H1 (cell line): Measurements from ENCODE around the gene MINPP1. TPM values are rescaled to one million over a fixed set of nuclear protein-coding genes. Genes with fewer than 3 reads are reported as not detected.

Source experiments
- CTCF ChIA-PET: fragments of 300-600 bp; sonication (Branson Sonifier 250); formaldehyde crosslinking; loops from one replicate; lab custom pipeline; 2021; ENCODE audit not compliant: partially characterized antibody; lab: Charles Lee
- POLR2A ChIA-PET: fragments of 300-600 bp; sonication (Branson Sonifier 250); formaldehyde crosslinking; loops from one replicate; lab custom pipeline; 2021; ENCODE audit warnings: inconsistent platforms; ENCODE audit not compliant: partially characterized antibody; lab: Charles Lee
- DNase-seq, 2 experiments: peaks; one replicate each; pipeline versions ENCODE4 v3.0.0 to v3.0.0-alpha.2; 2010 to 2022; ENCODE audit warnings: low spot score in 2 of 2, low read depth in 1 of 2, mixed read lengths in 1 of 2
- FAIRE-seq: peaks from 2 replicates; lab custom pipeline; 2011; peaks lifted over from hg19 to GRCh38; lab: Jason Lieb, UNC
- H2AFZ ChIP-seq: 2 replicates; pipeline ENCODE4 v1.8.1; 2012; ENCODE audit warnings: low read length, inconsistent platforms
- H2AK5ac ChIP-seq: 2 replicates; pipeline ENCODE4 v1.6.1; 2013; ENCODE audit warnings: low read depth, low read length
- H2BK120ac ChIP-seq: replicated peaks from 2 replicates; pipeline ENCODE3; 2013; ENCODE audit warnings: low read depth, low read length, inconsistent platforms
- H2BK12ac ChIP-seq: 2 replicates; pipeline ENCODE4 v1.6.1; 2013; ENCODE audit warnings: low read depth, low read length
- H2BK15ac ChIP-seq: 2 replicates; pipeline ENCODE4 v1.6.1; 2013; ENCODE audit warnings: low read length
- H2BK20ac ChIP-seq: 2 replicates; pipeline ENCODE4 v1.6.1; 2013; ENCODE audit warnings: low read length
- H2BK5ac ChIP-seq: 2 replicates; pipeline ENCODE4 v1.6.1; 2013; ENCODE audit warnings: low read depth, low read length
- H3K14ac ChIP-seq: 2 replicates; pipeline ENCODE4 v1.6.1; 2013; ENCODE audit warnings: inconsistent platforms; ENCODE audit not compliant: insufficient read length
- H3K18ac ChIP-seq: 2 replicates; pipeline ENCODE4 v1.6.1; 2013; ENCODE audit warnings: low read length; ENCODE audit errors: extremely low read depth
- H3K23ac ChIP-seq: 2 replicates; pipeline ENCODE4 v1.6.1; 2013; ENCODE audit warnings: inconsistent platforms; ENCODE audit not compliant: insufficient read length
- H3K23me2 ChIP-seq: 2 replicates; pipeline ENCODE4 v1.6.1; 2013; ENCODE audit warnings: low read depth, low read length
- H3K27ac ChIP-seq: 2 replicates; pipeline ENCODE4 v1.6.1; 2011; ENCODE audit warnings: low read depth, low read length, inconsistent platforms
- H3K27me3 ChIP-seq, 4 experiments: replicated peaks in 1 of 4; 1 replicate in 1 of 4; 2 replicates in 3 of 4; pipeline versions ENCODE4 v1.6.1 to v1.8.1; 2011 to 2013; ENCODE audit warnings: low read length in 3 of 4, mild to moderate bottlenecking in 3 of 4, inconsistent platforms in 2 of 4, mixed read lengths in 2 of 4, moderate library complexity in 1 of 4; ENCODE audit not compliant: control insufficient read depth in 3 of 4, insufficient read depth in 3 of 4; ENCODE audit errors: extremely low read depth in 1 of 4
- H3K36me3 ChIP-seq, 4 experiments: 2 replicates each; pipeline versions ENCODE4 v1.6.1 to v1.8.1; 2011 to 2013; ENCODE audit warnings: mild to moderate bottlenecking in 4 of 4, low read length in 3 of 4, moderate library complexity in 2 of 4, control low read depth in 1 of 4, inconsistent platforms in 1 of 4; ENCODE audit not compliant: insufficient read depth in 4 of 4, control insufficient read depth in 2 of 4
- H3K4ac ChIP-seq: replicated peaks from 2 replicates; pipeline ENCODE3; 2013; ENCODE audit warnings: low read length, low read depth, mixed read lengths, inconsistent platforms; ENCODE audit not compliant: insufficient read length
- H3K4me1 ChIP-seq, 4 experiments: replicated peaks in 1 of 4; 1 replicate in 1 of 4; 2 replicates in 3 of 4; pipeline versions ENCODE4 v1.6.1 to v1.8.1; 2011 to 2013; ENCODE audit warnings: low read length in 3 of 4, inconsistent platforms in 2 of 4, mixed read lengths in 1 of 4; ENCODE audit not compliant: insufficient read depth in 4 of 4, control insufficient read depth in 3 of 4
- H3K4me2 ChIP-seq, 2 experiments: 2 replicates each; pipeline versions ENCODE4 v1.6.1 to v1.8.1; 2011 to 2013; ENCODE audit warnings: low read depth in 2 of 2, low read length in 2 of 2, control low read depth in 1 of 2, inconsistent platforms in 1 of 2, mild to moderate bottlenecking in 1 of 2; ENCODE audit not compliant: insufficient read depth in 1 of 2
- H3K4me3 ChIP-seq, 4 experiments: fragments of 200-600, 300-600 bp in 1 of 4; sonication (generic), shearing (Covaris generic), sonication (Bioruptor Twin) in 1 of 4; 2 replicates each; pipeline versions ENCODE4 v1.5.1 to v1.8.1; 2011 to 2016; ENCODE audit warnings: low read length in 4 of 4, low read depth in 3 of 4, control low read depth in 2 of 4, inconsistent platforms in 2 of 4, mild to moderate bottlenecking in 2 of 4, mixed read lengths in 1 of 4, moderate library complexity in 1 of 4; ENCODE audit not compliant: insufficient read depth in 2 of 4; ENCODE audit errors: extremely low read depth in 1 of 4
- H3K56ac ChIP-seq: replicated peaks from 2 replicates; pipeline ENCODE3; 2013; ENCODE audit warnings: low read depth, mild to moderate bottlenecking, mixed read lengths, low read length, inconsistent platforms; ENCODE audit not compliant: insufficient read length
- H3K79me1 ChIP-seq: 2 replicates; pipeline ENCODE4 v1.6.1; 2013; ENCODE audit warnings: low read depth, low read length, control low read depth
- H3K79me2 ChIP-seq, 2 experiments: 2 replicates each; pipeline versions ENCODE4 v1.6.1 to v1.8.1; 2012 to 2013; ENCODE audit warnings: low read length in 2 of 2, mild to moderate bottlenecking in 2 of 2, inconsistent platforms in 1 of 2; ENCODE audit not compliant: insufficient read depth in 2 of 2, control insufficient read depth in 1 of 2
- H3K9ac ChIP-seq, 4 experiments: replicated peaks in 1 of 4; 1 replicate in 1 of 4; 2 replicates in 3 of 4; pipeline versions ENCODE4 v1.6.1 to v1.8.1; 2011 to 2013; ENCODE audit warnings: low read depth in 3 of 4, low read length in 3 of 4, control low read depth in 2 of 4, mild to moderate bottlenecking in 2 of 4, moderate library complexity in 2 of 4, inconsistent platforms in 1 of 4; ENCODE audit errors: extremely low read depth in 1 of 4
- H3K9me3 ChIP-seq, 2 experiments: 2 replicates each; pipeline versions ENCODE4 v1.6.1 to v1.8.1; 2012 to 2013; ENCODE audit warnings: mild to moderate bottlenecking in 2 of 2, moderate library complexity in 2 of 2, control low read depth in 1 of 2, inconsistent platforms in 1 of 2, low read depth in 1 of 2, low read length in 1 of 2, mixed read lengths in 1 of 2; ENCODE audit not compliant: insufficient read depth in 2 of 2
- H4K20me1 ChIP-seq, 2 experiments: replicated peaks in 1 of 2; 2 replicates each; pipeline versions ENCODE3 to v1.8.1; 2011 to 2013; ENCODE audit warnings: inconsistent platforms in 2 of 2, low read length in 2 of 2, mild to moderate bottlenecking in 1 of 2; ENCODE audit not compliant: insufficient read depth in 2 of 2, control insufficient read depth in 1 of 2
- H4K5ac ChIP-seq: 2 replicates; pipeline ENCODE4 v1.6.1; 2013; ENCODE audit warnings: low read length, low read depth, mixed read lengths, inconsistent platforms; ENCODE audit not compliant: insufficient read length
- H4K8ac ChIP-seq: 2 replicates; pipeline ENCODE4 v1.8.0; 2013; ENCODE audit warnings: mild to moderate bottlenecking, moderate library complexity, low read length, inconsistent platforms; ENCODE audit not compliant: insufficient read depth; ENCODE audit errors: extremely low read depth
- H4K91ac ChIP-seq: replicated peaks from 2 replicates; pipeline ENCODE3; 2013; ENCODE audit warnings: low read length, mixed read lengths, inconsistent platforms; ENCODE audit not compliant: insufficient read length
- CBX8 ChIP-seq: fragments of 300-800, 300-1000 bp; sonication (generic); IDR thresholded peaks from 2 replicates; pipeline ENCODE4 v1.7.1; 2016; ENCODE audit warnings: low read depth, low read length, borderline replicate concordance
- CREB1 ChIP-seq: IDR thresholded peaks from 2 replicates; pipeline ENCODE4 v1.6.1; 2012; ENCODE audit warnings: inconsistent platforms
- CTBP2 ChIP-seq: IDR thresholded peaks from 2 replicates; pipeline ENCODE4 v1.7.0; 2011; ENCODE audit warnings: borderline replicate concordance, mild to moderate bottlenecking, moderate library complexity, mixed read lengths, low read length; ENCODE audit not compliant: insufficient read depth, insufficient read length
- JUN ChIP-seq: IDR thresholded peaks from 2 replicates; pipeline ENCODE4 v1.6.1; 2011; ENCODE audit warnings: low read depth, mild to moderate bottlenecking, improper control_type of control experiment, low read length
- POLR2AphosphoS5 ChIP-seq: IDR thresholded peaks from 2 replicates; pipeline ENCODE4 v1.6.1; 2011; ENCODE audit warnings: low read depth, low read length
- RAD21 ChIP-seq, 2 experiments: IDR thresholded peaks in 1 of 2; conservative IDR thresholded peaks in 1 of 2; 2 replicates each; pipeline ENCODE4 v1.6.1; 2011; ENCODE audit warnings: low read depth in 2 of 2, low read length in 2 of 2, improper control_type of control experiment in 1 of 2, inconsistent platforms in 1 of 2, mild to moderate bottlenecking in 1 of 2, moderate library complexity in 1 of 2
- SP4 ChIP-seq: IDR thresholded peaks from 2 replicates; pipeline ENCODE4 v1.6.1; 2012; ENCODE audit warnings: low read length, inconsistent platforms
- SUZ12 ChIP-seq: fragments of 200-600 bp; sonication (generic); IDR thresholded peaks from 2 replicates; pipeline ENCODE4 v1.6.1; 2012; ENCODE audit warnings: mild to moderate bottlenecking, inconsistent platforms, low read length, moderate library complexity, mixed read lengths
- polyA plus RNA-seq, 7 experiments: library from polyadenylated mRNA; depleted of rRNA in 3 of 7; stranded (reverse) in 5 of 7; unstranded in 2 of 7; fragments of >200 nt in 5 of 7; fragments of 200-250 nt in 2 of 7; gene quantifications; 1 replicate in 5 of 7; 2 replicates in 1 of 7; 4 replicates in 1 of 7; pipeline versions ENCODE4 v1.2.1 to v1.2.3, GENCODE V29; 2011 to 2013; ENCODE audit warnings: missing spikeins in 2 of 7, mixed read lengths in 2 of 7
- total RNA-seq: library from RNA; stranded (reverse); fragmentation: NEBNext Ultra II Directional; extraction: Animal tissue kit (Norgen Biotek cat#: 25700); gene quantifications from 2 replicates; pipeline ENCODE4 v1.2.1, GENCODE V29; 2021

The MINPP1 gene
- total and polyA plus RNA-seq, 2 of the 8 experiments (the other 6 are each of a cell fraction or from before 2014, with no cell fraction given): 13.6 to 27.2 TPM

GRCh38 chr10:87524296-87524695 lies 19.6 kb downstream of the MINPP1 start:
- no peaks in the 10 kb centered on the region for H3K79me1 ChIP-seq
- H2AK5ac ChIP-seq: no peak overlapping the region
- no peak overlapping the region for H3K18ac ChIP-seq
- no peak overlapping the region for H3K4me3 ChIP-seq
- peaks cover 0 to 6% of the 10 kb centered on the region in 2 experiments; a peak in 2 of 4 replicates for H3K79me2 ChIP-seq
- no peak overlapping the region for H4K91ac ChIP-seq
- peaks cover 4% of the 10 kb centered on the region in 2 experiments; a peak in 2 of 4 replicates for H3K9me3 ChIP-seq
- H2BK5ac ChIP-seq: no peak overlapping the region
- DNase-seq (no peak), FAIRE-seq (no peak)
- H3K9ac ChIP-seq: no peak overlapping the region
- no peak overlapping the region for H4K8ac ChIP-seq
- H4K20me1 ChIP-seq: no peaks in the 10 kb centered on the region
- H3K4me1 ChIP-seq: no peaks in the 10 kb centered on the region
- no peak overlapping the region for H3K23ac ChIP-seq
- H4K5ac ChIP-seq: no peak overlapping the region
- ChIA-PET CTCF (interaction anchor here (1.0 to 1.1 kb wide), 2 partner anchors 11 to 14 kb away, joined by 3 to 4 read pairs; no protein-coding TSS in a partner anchor), POLR2A (no interaction called here)
- no peak for TF ChIP-seq CTBP2
- no peak for TF ChIP-seq POLR2AphosphoS5
- no peak for TF ChIP-seq SP4
- TF ChIP-seq CREB1: no peak
- no peak for TF ChIP-seq RAD21 (IDR thresholded peaks at IDR 0.05 in 1 of 2, conservative IDR thresholded peaks at IDR 0.05 in 1 of 2; ENCODE audit: low read depth in 2 of 2, low read length in 2 of 2)
- no peak for TF ChIP-seq CBX8
- TF ChIP-seq SUZ12: no peak
- TF ChIP-seq JUN: no peak
- peaks cover 5 to 49% (median 18%) of the 10 kb centered on the region in 4 experiments; a peak in 6 of 8 replicates for H3K36me3 ChIP-seq
- no peak overlapping the region for H3K27ac ChIP-seq
- no peak overlapping the region for H3K4me2 ChIP-seq
- H3K56ac ChIP-seq: no peak overlapping the region
- no peaks in the 10 kb centered on the region for H3K23me2 ChIP-seq
- H3K4ac ChIP-seq: no peak overlapping the region
- H3K14ac ChIP-seq: no peak overlapping the region
- H2AFZ ChIP-seq: no peak overlapping the region
- H2BK12ac ChIP-seq: no peak overlapping the region
- H2BK120ac ChIP-seq: no peak overlapping the region
- H3K27me3 ChIP-seq: no peaks in the 10 kb centered on the region
- no peak overlapping the region for H2BK15ac ChIP-seq
- H2BK20ac ChIP-seq: no peak overlapping the region
